Omental fat pad (tissue), 4 donors: ENCODE results near the gene INCENP. TPM values are rescaled to one million over a fixed set of nuclear protein-coding genes. Genes with fewer than 3 reads are reported as not detected.

ENCODE experiments used
- ATAC-seq: fragments of 150-250 bp; one replicate; pipeline ENCODE4 v1.9.1; 2016; ENCODE audit warnings: mild to moderate bottlenecking, moderate library complexity; ENCODE audit not compliant: low FRiP score
- DNase-seq: peaks from one replicate; pipeline ENCODE4 v3.0.0-alpha.2; 2019; ENCODE audit warnings: low spot score
- total RNA-seq, 4 donors: library from RNA; depleted of rRNA; stranded (reverse); fragments of >200 nt; gene quantifications; one replicate each; pipeline ENCODE4 v1.1.0, GENCODE V29; 2016
- TF ChIP-seq, protein P1 (sequence below), 3 donors: fragments of 450-650 bp; IDR thresholded peaks; one replicate each; pipeline ENCODE4 v1.5.1; 2016 to 2017; ENCODE audit warnings: antibody characterized with exemption in 3 of 3, mild to moderate bottlenecking in 3 of 3, moderate library complexity in 2 of 3

INCENP gene
- total RNA-seq, 4 donors from 2014 or later: 8.0 to 19.1 (median 12.9) TPM

- no peak for DNase-seq
- ATAC-seq: no peak
- TF ChIP-seq, protein P1, sequence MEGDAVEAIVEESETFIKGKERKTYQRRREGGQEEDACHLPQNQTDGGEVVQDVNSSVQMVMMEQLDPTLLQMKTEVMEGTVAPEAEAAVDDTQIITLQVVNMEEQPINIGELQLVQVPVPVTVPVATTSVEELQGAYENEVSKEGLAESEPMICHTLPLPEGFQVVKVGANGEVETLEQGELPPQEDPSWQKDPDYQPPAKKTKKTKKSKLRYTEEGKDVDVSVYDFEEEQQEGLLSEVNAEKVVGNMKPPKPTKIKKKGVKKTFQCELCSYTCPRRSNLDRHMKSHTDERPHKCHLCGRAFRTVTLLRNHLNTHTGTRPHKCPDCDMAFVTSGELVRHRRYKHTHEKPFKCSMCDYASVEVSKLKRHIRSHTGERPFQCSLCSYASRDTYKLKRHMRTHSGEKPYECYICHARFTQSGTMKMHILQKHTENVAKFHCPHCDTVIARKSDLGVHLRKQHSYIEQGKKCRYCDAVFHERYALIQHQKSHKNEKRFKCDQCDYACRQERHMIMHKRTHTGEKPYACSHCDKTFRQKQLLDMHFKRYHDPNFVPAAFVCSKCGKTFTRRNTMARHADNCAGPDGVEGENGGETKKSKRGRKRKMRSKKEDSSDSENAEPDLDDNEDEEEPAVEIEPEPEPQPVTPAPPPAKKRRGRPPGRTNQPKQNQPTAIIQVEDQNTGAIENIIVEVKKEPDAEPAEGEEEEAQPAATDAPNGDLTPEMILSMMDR (IDR thresholded peaks at IDR 0.05): no peak
These were observed 28.7 kb downstream of the INCENP start for GRCh38 chr11:62152245-62153086.

GRCh38 chr11:62153087-62153395, 29.2 kb downstream of the INCENP start:
- TF ChIP-seq, protein P1 (IDR thresholded peaks at IDR 0.05): no peak
- DNase-seq (no peak), ATAC-seq (no peak)

GRCh38 chr11:62153617-62154016, 29.8 kb downstream of the INCENP start:
- TF ChIP-seq, protein P1 (IDR thresholded peaks at IDR 0.05): no peak
- no peak for ATAC-seq
- DNase-seq: no peak

GRCh38 chr11:62157603-62158002, 33.8 kb downstream of the INCENP start:
- DNase-seq (no peak), ATAC-seq (no peak)
- TF ChIP-seq, protein P1 (IDR thresholded peaks at IDR 0.05): no peak

GRCh38 chr11:62166371-62166770, 42.6 kb downstream of the INCENP start:
- no peak for ATAC-seq
- TF ChIP-seq, protein P1 (IDR thresholded peaks at IDR 0.05): no peak
- no peak for DNase-seq

GRCh38 chr11:62169448-62169847, 45.6 kb downstream of the INCENP start:
- TF ChIP-seq, protein P1 (IDR thresholded peaks at IDR 0.05): no peak
- no peak for DNase-seq
- no peak for ATAC-seq

DNA sequence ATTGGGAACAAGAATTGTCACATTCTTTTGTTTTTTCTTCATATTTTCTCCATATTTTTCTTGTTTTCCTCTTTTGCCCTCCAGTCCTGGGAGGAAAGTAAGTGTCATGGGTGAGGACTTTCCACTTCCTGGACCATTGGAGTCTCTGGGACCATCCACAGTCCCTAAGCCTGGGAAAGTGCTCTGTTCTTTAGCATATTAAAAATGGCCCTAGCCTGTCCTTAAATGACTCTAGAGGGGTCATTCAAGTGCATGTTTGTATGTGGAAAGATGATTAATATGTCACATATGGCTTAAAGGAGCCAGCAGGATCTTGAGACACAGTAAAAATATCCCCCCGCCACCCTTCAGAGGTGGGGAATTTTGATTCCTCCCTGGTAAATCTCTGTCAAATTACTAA, 46.1 kb downstream of the INCENP start:
- ATAC-seq (no peak), DNase-seq (no peak)
- TF ChIP-seq, protein P1 (IDR thresholded peaks at IDR 0.05): no peak
